ACC112 (cell line): ENCODE measurements around the gene RALGPS1.

ENCODE experiments used
- H2AFZ ChIP-seq: fragments of 200-600 bp; sonication (generic); one replicate; pipeline ENCODE4 v1.6.0; 2017; ENCODE audit warnings: antibody characterized with exemption, low read length; ENCODE audit not compliant: unreplicated experiment
- H3K27ac ChIP-seq: fragments of 200-600 bp; sonication (generic); 2 replicates; pipeline ENCODE4 v1.5.1; 2014; ENCODE audit warnings: low read depth, mild to moderate bottlenecking, antibody characterized with exemption, low read length, moderate library complexity
- H3K27me3 ChIP-seq: fragments of 200-600 bp; sonication (generic); 2 replicates; pipeline ENCODE4 v1.6.1; 2014; ENCODE audit warnings: mild to moderate bottlenecking, antibody characterized with exemption, low read length, moderate library complexity, mixed read lengths; ENCODE audit not compliant: insufficient read depth
- H3K36me3 ChIP-seq: fragments of 200-600 bp; sonication (generic); 2 replicates; pipeline ENCODE4 v1.6.1; 2016; ENCODE audit warnings: mild to moderate bottlenecking, antibody characterized with exemption, low read length, moderate library complexity, mixed read lengths; ENCODE audit not compliant: insufficient read depth
- H3K4me1 ChIP-seq: fragments of 200-600 bp; sonication (generic); one replicate; pipeline ENCODE4 v1.6.1; 2016; ENCODE audit warnings: low read length, mixed read lengths; ENCODE audit not compliant: insufficient read depth, unreplicated experiment, control insufficient read depth
- H3K4me3 ChIP-seq: fragments of 200-600 bp; sonication (generic); 2 replicates; pipeline ENCODE4 v1.5.1; 2014; ENCODE audit warnings: mild to moderate bottlenecking, low read depth, low read length
- H3K79me2 ChIP-seq: fragments of 200-600 bp; sonication (generic); one replicate; pipeline ENCODE4 v1.6.0; 2016; ENCODE audit warnings: low read length; ENCODE audit not compliant: control insufficient read depth, unreplicated experiment, insufficient read depth

The RALGPS1 gene

DNA sequence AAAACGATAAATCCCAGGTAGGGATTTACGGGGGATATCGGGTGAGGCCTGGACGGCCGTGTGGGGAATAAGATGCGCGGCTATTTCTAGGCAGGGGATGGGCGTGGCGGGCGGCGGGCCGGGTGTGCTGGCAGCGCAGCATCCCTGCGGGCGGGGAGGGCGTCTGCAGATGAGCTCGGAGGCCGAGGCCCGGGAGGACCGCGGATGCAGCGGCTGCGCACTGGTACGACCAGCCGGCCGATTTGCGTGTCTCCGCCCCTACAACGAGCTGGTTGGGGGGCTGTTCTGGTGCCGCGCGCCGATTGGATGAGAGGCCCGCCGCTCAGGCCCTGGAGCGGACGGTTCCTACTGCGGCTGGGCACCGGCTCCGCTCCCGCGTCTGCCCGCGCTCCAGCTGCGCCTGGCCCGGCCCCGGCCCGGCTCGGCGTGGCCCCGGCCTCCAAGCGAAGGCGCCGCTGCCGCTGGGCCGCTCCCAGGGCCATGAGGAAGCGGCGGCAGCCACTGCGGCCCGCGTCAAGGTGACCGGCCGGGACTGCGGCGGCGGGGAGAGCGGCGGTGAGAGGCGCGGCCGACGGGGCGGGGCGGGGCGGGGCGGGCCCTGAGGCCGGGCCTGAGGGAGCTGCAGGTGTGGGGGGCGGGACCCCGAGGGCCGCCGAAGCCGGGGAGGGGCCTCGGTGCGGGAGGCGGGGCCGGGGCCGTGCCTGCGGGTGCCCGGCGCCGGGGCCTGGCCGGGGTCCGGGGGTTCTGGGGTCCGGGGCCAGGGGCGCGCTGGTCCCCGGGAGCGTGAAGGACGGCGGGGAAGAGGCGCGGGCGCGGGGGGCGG, at the start of gene RALGPS1:
TSS of gene RALGPS1 (plus strand) at position 325 of the 823 bp plus-strand sequence. CDS start 47,508 bp downstream, outside the sequence.
- Histone ChIP-seq H2AFZ (peak within 1 kb of the TSS; percentile 53), H3K4me3 (peak within 1 kb of the TSS; percentile 78), H3K27me3 (peaks cover 31% of the 10 kb centered on the region), H3K36me3 (no peaks in the 10 kb centered on the region), H3K4me1 (no peaks in the 10 kb centered on the region), H3K27ac (no peak within 1 kb of the TSS), H3K79me2 (no peaks in the 10 kb centered on the region)

DNA sequence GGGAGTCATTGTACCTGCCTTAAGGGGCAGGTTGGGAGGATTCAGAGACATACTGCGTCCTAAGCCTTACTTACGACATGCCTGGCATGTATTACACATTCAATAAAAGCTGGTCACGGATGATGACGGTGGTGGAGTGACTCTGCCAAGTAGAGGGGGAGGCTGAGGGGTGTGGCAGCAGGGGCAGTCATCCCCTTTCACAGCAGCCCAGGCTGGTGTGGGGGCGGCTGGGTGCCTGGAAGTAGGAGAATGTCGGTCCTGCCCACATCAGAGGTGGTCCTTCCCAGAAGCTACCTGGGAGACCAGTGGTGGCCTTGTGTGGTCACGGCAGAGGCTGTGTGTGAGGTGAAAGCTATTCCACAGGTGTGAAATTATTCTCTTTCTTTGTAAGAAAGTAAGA, 45.2 kb upstream of the RALGPS1 start:
- Histone ChIP-seq H3K27ac (no peak overlapping the region), H3K4me1 (no peaks in the 10 kb centered on the region), H3K36me3 (peaks cover 16% of the 10 kb centered on the region; the same call in 1 of the 2 replicates), H3K4me3 (no peak overlapping the region), H2AFZ (no peak overlapping the region), H3K27me3 (no peaks in the 10 kb centered on the region), H3K79me2 (peaks cover 57% of the 10 kb centered on the region)

GRCh38 chr9:126872516-126872915, 42.1 kb upstream of the RALGPS1 start:
- Histone ChIP-seq H3K36me3 (peaks cover 10% of the 10 kb centered on the region; the same call in 1 of the 2 replicates), H3K4me1 (no peaks in the 10 kb centered on the region), H3K27ac (no peak overlapping the region), H3K79me2 (peaks cover 51% of the 10 kb centered on the region), H3K27me3 (no peaks in the 10 kb centered on the region), H3K4me3 (no peak overlapping the region), H2AFZ (no peak overlapping the region)

- H3K79me2 ChIP-seq = peaks cover 32% of the 10 kb centered on the region
- no peak overlapping the region for H3K27ac ChIP-seq
- 0 out of 2 replicates have a peak, but pooled peaks cover 10% of the 10 kb centered on the region for H3K36me3 ChIP-seq
- H3K4me1 ChIP-seq = no peaks in the 10 kb centered on the region
- H3K27me3 ChIP-seq = no peaks in the 10 kb centered on the region
- H3K4me3 ChIP-seq = no peak overlapping the region
- H2AFZ ChIP-seq = no peak overlapping the region
Measured at GRCh38 chr9:126874546-126875314, 39.9 kb upstream of the RALGPS1 start.

DNA sequence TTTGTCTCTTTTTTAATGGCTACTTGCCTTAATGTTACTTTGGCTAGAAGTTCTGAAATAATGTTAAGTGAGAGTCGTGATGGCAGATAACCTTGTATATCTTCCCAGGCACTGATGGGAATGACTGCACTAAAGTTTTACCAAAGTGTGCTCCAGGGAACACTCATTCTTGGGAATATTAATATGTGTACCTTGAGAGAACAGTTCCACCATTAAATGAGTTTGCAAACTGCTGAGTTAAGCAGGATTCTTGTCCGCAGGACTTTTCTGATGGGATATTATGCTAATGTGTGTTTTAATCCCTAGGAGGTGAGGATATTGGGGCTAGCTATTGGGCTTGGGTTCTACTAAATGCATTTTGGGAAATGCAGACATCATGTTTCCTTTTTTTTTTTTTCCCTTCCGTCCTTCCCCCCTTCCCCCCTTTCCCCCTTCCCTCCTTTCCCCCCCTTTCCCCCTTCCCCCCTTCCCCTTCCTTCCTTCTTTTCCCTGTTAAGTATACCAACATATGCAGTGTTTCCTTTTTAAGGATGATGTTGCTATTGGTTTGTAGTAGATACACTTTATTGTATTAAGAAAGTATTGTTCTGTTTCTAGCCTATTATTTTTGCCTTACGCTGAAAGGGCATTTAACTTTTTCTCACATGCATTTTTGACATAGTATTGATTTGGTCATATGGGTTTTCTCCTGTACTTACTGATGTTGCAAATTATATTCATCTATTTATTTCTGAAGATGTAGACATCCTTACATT, 38.6 kb upstream of the RALGPS1 start:
- Histone ChIP-seq H3K4me1 (no peaks in the 10 kb centered on the region), H3K79me2 (peaks cover 26% of the 10 kb centered on the region), H3K27me3 (no peaks in the 10 kb centered on the region), H3K27ac (no peak overlapping the region), H2AFZ (no peak overlapping the region), H3K4me3 (no peak overlapping the region), H3K36me3 (peaks cover 18% of the 10 kb centered on the region; the same call in 1 of the 2 replicates)

DNA sequence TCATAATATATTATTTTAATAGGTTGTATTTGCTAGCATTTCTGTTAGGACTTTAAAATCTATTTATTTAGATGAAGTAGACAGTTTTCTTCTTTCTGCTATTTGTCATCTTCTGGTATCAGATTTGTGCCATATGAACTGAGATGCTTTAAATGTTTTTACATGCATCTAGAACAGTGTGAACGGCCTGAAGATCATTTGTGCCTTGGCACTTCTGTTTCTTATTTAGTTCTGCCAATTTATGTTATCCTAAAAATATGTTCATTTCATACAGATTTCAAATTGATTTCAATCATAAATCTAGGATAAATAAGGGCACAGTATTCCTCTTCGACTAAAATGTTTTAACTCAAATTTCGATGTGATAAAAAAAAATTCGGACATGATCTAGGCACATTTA, 38.1 kb upstream of the RALGPS1 start:
- no peak overlapping the region for H3K27ac ChIP-seq
- peaks cover 26% of the 10 kb centered on the region for H3K79me2 ChIP-seq
- no peak overlapping the region for H2AFZ ChIP-seq
- H3K36me3 ChIP-seq = peaks cover 20% of the 10 kb centered on the region; the same call in 1 of the 2 replicates
- no peaks in the 10 kb centered on the region for H3K27me3 ChIP-seq
- H3K4me3 ChIP-seq = no peak overlapping the region
- H3K4me1 ChIP-seq = no peaks in the 10 kb centered on the region

DNA sequence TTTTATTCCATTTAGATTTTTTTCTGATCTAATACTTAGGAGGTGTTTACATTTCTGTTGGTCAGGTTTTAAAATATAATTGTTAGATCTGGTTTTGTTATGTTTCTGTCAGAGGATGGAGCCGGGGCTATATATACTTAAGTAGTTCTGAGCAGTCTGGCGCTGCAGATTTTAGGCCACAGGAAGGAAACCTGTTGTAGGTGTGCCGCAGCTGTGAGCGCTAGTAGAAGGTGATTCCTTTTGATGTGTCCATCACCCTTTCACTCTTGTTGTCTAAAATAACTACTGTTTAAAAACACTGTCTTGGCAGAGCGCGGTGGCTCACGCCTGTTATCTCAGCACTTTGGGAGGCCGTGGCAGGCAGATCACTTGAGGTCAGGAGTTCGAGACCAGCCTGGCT, 37.2 kb upstream of the RALGPS1 start:
- Histone ChIP-seq H3K36me3 (peaks cover 18% of the 10 kb centered on the region; the same call in 1 of the 2 replicates), H2AFZ (no peak overlapping the region), H3K27me3 (no peaks in the 10 kb centered on the region), H3K79me2 (peaks cover 22% of the 10 kb centered on the region), H3K4me3 (no peak overlapping the region), H3K4me1 (no peaks in the 10 kb centered on the region), H3K27ac (no peak overlapping the region)

DNA sequence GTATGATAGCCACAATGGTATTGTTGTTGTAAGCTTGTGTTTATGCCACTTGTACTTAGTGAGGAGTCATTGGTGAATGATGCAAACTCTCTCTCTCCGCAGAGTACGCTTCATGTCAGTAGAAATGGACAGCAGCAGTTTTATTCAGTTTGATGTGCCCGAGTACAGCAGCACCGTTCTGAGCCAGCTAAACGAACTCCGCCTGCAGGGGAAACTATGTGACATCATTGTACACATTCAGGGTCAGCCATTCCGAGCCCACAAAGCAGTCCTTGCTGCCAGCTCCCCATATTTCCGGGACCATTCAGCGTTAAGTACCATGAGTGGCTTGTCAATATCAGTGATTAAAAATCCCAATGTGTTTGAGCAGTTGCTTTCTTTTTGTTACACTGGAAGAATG, 35.3 kb upstream of the RALGPS1 start:
- Histone ChIP-seq H2AFZ (no peak overlapping the region), H3K4me3 (no peak overlapping the region), H3K27ac (no peak overlapping the region), H3K27me3 (no peaks in the 10 kb centered on the region), H3K36me3 (peaks cover 16% of the 10 kb centered on the region; the same call in 1 of the 2 replicates), H3K4me1 (no peaks in the 10 kb centered on the region), H3K79me2 (peaks cover 17% of the 10 kb centered on the region)

- H3K79me2 ChIP-seq = peaks cover 13% of the 10 kb centered on the region
- no peak overlapping the region for H2AFZ ChIP-seq
- H3K27ac ChIP-seq = no peak overlapping the region
- H3K4me1 ChIP-seq = no peaks in the 10 kb centered on the region
- H3K27me3 ChIP-seq = no peaks in the 10 kb centered on the region
- peaks cover 16% of the 10 kb centered on the region; the same call in 1 of the 2 replicates for H3K36me3 ChIP-seq
- no peak overlapping the region for H3K4me3 ChIP-seq
Measured at GRCh38 chr9:126880226-126880946, 34.2 kb upstream of the RALGPS1 start.

GRCh38 chr9:126880947-126881332, 33.6 kb upstream of the RALGPS1 start:
- no peak overlapping the region for H3K4me3 ChIP-seq
- H3K27ac ChIP-seq = no peak overlapping the region
- H3K4me1 ChIP-seq = no peaks in the 10 kb centered on the region
- peaks cover 16% of the 10 kb centered on the region; the same call in 1 of the 2 replicates for H3K36me3 ChIP-seq
- peaks cover 13% of the 10 kb centered on the region for H3K79me2 ChIP-seq
- no peaks in the 10 kb centered on the region for H3K27me3 ChIP-seq
- H2AFZ ChIP-seq = no peak overlapping the region
